HepG2 (cell line): ENCODE measurements around the gene GNA12. TPM values are rescaled to one million over a fixed set of nuclear protein-coding genes. Genes with fewer than 3 reads are reported as not detected.
A peak's percentile ranks its signal among the peaks of the same experiment; 100 is the strongest.

Source experiments
- ARNT2 ChIP-seq: sonication (generic); formaldehyde crosslinking; IDR thresholded peaks from 2 replicates; pipeline ENCODE4 v1.8.0; 2022; ENCODE audit warnings: mild to moderate bottlenecking, low read depth, missing genetic modification reagents, moderate library complexity
- ATF7 ChIP-seq, 2 experiments: fragments of 450-650 bp in 1 of 2; sonication (generic) in 1 of 2; formaldehyde crosslinking in 1 of 2; IDR thresholded peaks; 2 replicates each; pipeline versions ENCODE4 v1.4.0 to v1.6.1; 2016 to 2020; ENCODE audit warnings: antibody characterized with exemption in 1 of 2, mild to moderate bottlenecking in 1 of 2, missing genetic modification reagents in 1 of 2
- CBX2 ChIP-seq, 2 experiments: fragments of 200-600 bp in 1 of 2; sonication (generic); formaldehyde crosslinking in 1 of 2; IDR thresholded peaks; 2 replicates each; pipeline versions ENCODE4 v1.7.0 to v1.8.1; 2018 to 2022; ENCODE audit warnings: low read depth in 2 of 2, low read length in 1 of 2, mild to moderate bottlenecking in 1 of 2, missing genetic modification reagents in 1 of 2
- CCAR2 ChIP-seq: fragments of 200-400 bp; formaldehyde crosslinking; optimal IDR thresholded peaks from 2 replicates; pipeline ENCODE3; 2018; ENCODE audit warnings: low read depth, mild to moderate bottlenecking, low read length, moderate library complexity
- CREB1 ChIP-seq, 2 experiments: fragments of 450-650 bp in 1 of 2; IDR thresholded peaks; 2 replicates each; pipeline ENCODE4 v1.6.1; 2016 to 2017; ENCODE audit warnings: control low read depth in 1 of 2, mild to moderate bottlenecking in 1 of 2, missing compliant biosample characterization in 1 of 2, missing genetic modification characterization in 1 of 2
- ELF1 ChIP-seq: sonication (generic); formaldehyde crosslinking; IDR thresholded peaks from 2 replicates; pipeline ENCODE4 v1.4.0; 2020; ENCODE audit warnings: missing genetic modification reagents
- EP300 ChIP-seq, 3 experiments: sonication (generic) in 1 of 3; formaldehyde crosslinking in 1 of 3; IDR thresholded peaks; 2 replicates each; pipeline versions ENCODE4 v1.5.1 to v1.6.1; 2011 to 2020; ENCODE audit warnings: low read depth in 2 of 3, low read length in 2 of 3, borderline replicate concordance in 1 of 3, improper control_type of control experiment in 1 of 3, mild to moderate bottlenecking in 1 of 3, missing genetic modification reagents in 1 of 3, moderate library complexity in 1 of 3
- GATAD2A ChIP-seq: IDR thresholded peaks from 2 replicates; pipeline ENCODE4 v1.6.1; 2016
- HOXA5 ChIP-seq: sonication (generic); formaldehyde crosslinking; IDR thresholded peaks from 2 replicates; pipeline ENCODE4 v1.4.0; 2020; ENCODE audit warnings: missing genetic modification reagents
- MAF1 ChIP-seq: sonication (generic); formaldehyde crosslinking; IDR thresholded peaks from 2 replicates; pipeline ENCODE4 v1.5.0; 2020; ENCODE audit warnings: missing genetic modification reagents, borderline replicate concordance
- MED1 ChIP-seq: sonication (generic); formaldehyde crosslinking; IDR thresholded peaks from 2 replicates; pipeline ENCODE4 v1.4.0; 2020; ENCODE audit warnings: missing genetic modification reagents
- MTF2 ChIP-seq: sonication (generic); formaldehyde crosslinking; IDR thresholded peaks from 2 replicates; pipeline ENCODE4 v1.5.0; 2020; ENCODE audit warnings: missing genetic modification reagents, borderline replicate concordance
- NFE2L2 ChIP-seq: fragments of 150-350 bp; IDR thresholded peaks from 2 replicates; pipeline ENCODE4 v1.6.1; 2014; ENCODE audit warnings: low read length
- RBFOX2 ChIP-seq: fragments of 200-400 bp; formaldehyde crosslinking; IDR thresholded peaks from 2 replicates; pipeline ENCODE4 v1.6.1; 2017; ENCODE audit warnings: low read depth, mild to moderate bottlenecking, low read length
- RNF2 ChIP-seq: fragments of 450-650 bp; conservative IDR thresholded peaks from 2 replicates; pipeline ENCODE4 v1.6.1; 2016; ENCODE audit warnings: low read depth
- TRIM24 ChIP-seq: sonication (generic); formaldehyde crosslinking; IDR thresholded peaks from 2 replicates; pipeline ENCODE4 v1.8.0; 2022; ENCODE audit warnings: mild to moderate bottlenecking, missing genetic modification reagents
- ZBTB3 ChIP-seq: sonication (generic); formaldehyde crosslinking; IDR thresholded peaks from 2 replicates; pipeline ENCODE4 v1.4.0; 2020; ENCODE audit warnings: low read depth, mild to moderate bottlenecking, moderate library complexity, missing genetic modification reagents, borderline replicate concordance
- ZNF331 ChIP-seq: sonication (generic); formaldehyde crosslinking; IDR thresholded peaks from 2 replicates; pipeline ENCODE4 v1.4.0; 2020; ENCODE audit warnings: missing genetic modification reagents
- ZNF350 ChIP-seq: sonication (generic); formaldehyde crosslinking; IDR thresholded peaks from 2 replicates; pipeline ENCODE4 v1.4.0; 2020; ENCODE audit warnings: mild to moderate bottlenecking, low read depth, missing genetic modification reagents, borderline replicate concordance
- ZNF510 ChIP-seq: sonication (generic); formaldehyde crosslinking; IDR thresholded peaks from 2 replicates; pipeline ENCODE4 v1.4.0; 2020; ENCODE audit warnings: low read depth, mild to moderate bottlenecking, missing genetic modification reagents
- ZNF552 ChIP-seq: sonication (generic); formaldehyde crosslinking; IDR thresholded peaks from 2 replicates; pipeline ENCODE4 v1.9.0; 2022; ENCODE audit warnings: missing genetic modification reagents, mild to moderate bottlenecking, borderline replicate concordance
- ZNF557 ChIP-seq: sonication (generic); formaldehyde crosslinking; IDR thresholded peaks from 2 replicates; pipeline ENCODE4 v1.4.0; 2020; ENCODE audit warnings: missing genetic modification reagents
- ZNF558 ChIP-seq: sonication (generic); formaldehyde crosslinking; IDR thresholded peaks from 2 replicates; pipeline ENCODE4 v1.9.0; 2022; ENCODE audit warnings: mild to moderate bottlenecking, missing genetic modification reagents, borderline replicate concordance
- ZNF569 ChIP-seq: sonication (generic); formaldehyde crosslinking; IDR thresholded peaks from 2 replicates; pipeline ENCODE4 v1.5.0; 2020; ENCODE audit warnings: mild to moderate bottlenecking, missing genetic modification reagents, moderate library complexity, borderline replicate concordance
- ZNF709 ChIP-seq: sonication (generic); formaldehyde crosslinking; IDR thresholded peaks from 2 replicates; pipeline ENCODE4 v1.5.0; 2020; ENCODE audit warnings: mild to moderate bottlenecking, missing genetic modification reagents
- ZNF883 ChIP-seq: sonication (generic); formaldehyde crosslinking; IDR thresholded peaks from 2 replicates; pipeline ENCODE4 v1.5.1; 2020; ENCODE audit warnings: mild to moderate bottlenecking, missing genetic modification reagents; ENCODE audit errors: not compliant biosample characterization
- polyA plus RNA-seq, 8 experiments: library from polyadenylated mRNA; depleted of rRNA in 3 of 8; stranded (reverse) in 7 of 8; unstranded in 1 of 8; fragments of >200 nt; fragmentation: Illumina TruSeq in 4 of 8; extraction: Trizol in 4 of 8; gene quantifications; 2 replicates each; pipeline versions ENCODE4 v1.2.1 to v1.2.3, GENCODE V29; 2011 to 2016; ENCODE audit warnings: low read depth in 4 of 8, missing spikeins in 1 of 8, mixed read lengths in 1 of 8; ENCODE audit not compliant: insufficient read depth in 1 of 8
- total RNA-seq, 5 experiments: library from RNA; depleted of rRNA; stranded (reverse); fragments of >200 nt; fragmentation: Illumina TruSeq; extraction: Trizol; gene quantifications; 2 replicates each; pipeline ENCODE4 v1.2.3, GENCODE V29; 2016; ENCODE audit warnings: low read depth in 1 of 5
- TF ChIP-seq, protein P1 (sequence below): sonication (generic); formaldehyde crosslinking; conservative IDR thresholded peaks from 2 replicates; pipeline ENCODE4 v1.5.0; 2020; ENCODE audit warnings: missing genetic modification reagents
- TF ChIP-seq, protein P2 (sequence below): sonication (generic); formaldehyde crosslinking; IDR thresholded peaks from 2 replicates; pipeline ENCODE4 v1.8.0; 2022; ENCODE audit warnings: missing genetic modification reagents, mild to moderate bottlenecking, inconsistent platforms, borderline replicate concordance

The GNA12 gene
- total and polyA plus RNA-seq, 2 of the 13 experiments (the other 11 are each of a cell fraction or from before 2014, with no cell fraction given), result 16.2 to 50.9 TPM

GRCh38 chr7:2863461-2864066, 19.5 kb upstream of the GNA12 start (continued):
- TF ChIP-seq, protein P1, sequence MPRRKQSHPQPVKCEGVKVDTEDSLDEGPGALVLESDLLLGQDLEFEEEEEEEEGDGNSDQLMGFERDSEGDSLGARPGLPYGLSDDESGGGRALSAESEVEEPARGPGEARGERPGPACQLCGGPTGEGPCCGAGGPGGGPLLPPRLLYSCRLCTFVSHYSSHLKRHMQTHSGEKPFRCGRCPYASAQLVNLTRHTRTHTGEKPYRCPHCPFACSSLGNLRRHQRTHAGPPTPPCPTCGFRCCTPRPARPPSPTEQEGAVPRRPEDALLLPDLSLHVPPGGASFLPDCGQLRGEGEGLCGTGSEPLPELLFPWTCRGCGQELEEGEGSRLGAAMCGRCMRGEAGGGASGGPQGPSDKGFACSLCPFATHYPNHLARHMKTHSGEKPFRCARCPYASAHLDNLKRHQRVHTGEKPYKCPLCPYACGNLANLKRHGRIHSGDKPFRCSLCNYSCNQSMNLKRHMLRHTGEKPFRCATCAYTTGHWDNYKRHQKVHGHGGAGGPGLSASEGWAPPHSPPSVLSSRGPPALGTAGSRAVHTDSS (CRISPR knock-in tag), result no peak
- TF ChIP-seq ZBTB3 (CRISPR knock-in tag) (0 out of 2 replicates have a peak, but pooled peaks have one; percentile 25), NFE2L2 (no peak), ZNF552 (CRISPR knock-in tag) (no peak), EP300 (IDR thresholded peaks at IDR 0.05; ENCODE audit: low read depth in 2 of 2, low read length in 2 of 2) (peak in 1 of 2 experiments; percentile 32; a peak in 1 of 4 replicates), EP300 (CRISPR knock-in tag; IDR thresholded peaks at IDR 0.05; ENCODE audit: borderline replicate concordance) (peak; percentile 71; the same call in 1 of the 2 replicates), ZNF709 (CRISPR knock-in tag) (0 out of 2 replicates have a peak, but pooled peaks have one; percentile 16), MAF1 (CRISPR knock-in tag) (no peak), GATAD2A (CRISPR knock-in tag) (peak; percentile 74), ZNF350 (CRISPR knock-in tag) (peak; percentile 69), HOXA5 (CRISPR knock-in tag) (peak; percentile 68; the same call in 1 of the 2 replicates), MED1 (peak; percentile 92), TRIM24 (CRISPR knock-in tag) (no peak), CREB1 (IDR thresholded peaks at IDR 0.05) (no peak), CREB1 (CRISPR knock-in tag; IDR thresholded peaks at IDR 0.05) (peak; percentile 49; the same call in 1 of the 2 replicates), ZNF331 (CRISPR knock-in tag) (peak; percentile 80), ELF1 (CRISPR knock-in tag) (peak; percentile 81), ZNF883 (CRISPR knock-in tag) (peak; percentile 83), RBFOX2 (peak; percentile 75), ZNF558 (0 out of 2 replicates have a peak, but pooled peaks have one; percentile 10), CBX2 (IDR thresholded peaks at IDR 0.05; ENCODE audit: low read depth, low read length) (no peak), CBX2 (CRISPR knock-in tag; IDR thresholded peaks at IDR 0.05; ENCODE audit: low read depth) (no peak), ZNF569 (CRISPR knock-in tag) (no peak), MTF2 (no peak), ARNT2 (CRISPR knock-in tag) (peak; percentile 22; the same call in 1 of the 2 replicates), ZNF510 (CRISPR knock-in tag) (no peak), ZNF557 (no peak), CCAR2 (peak; percentile 57), ATF7 (IDR thresholded peaks at IDR 0.05) (no peak), ATF7 (CRISPR knock-in tag; IDR thresholded peaks at IDR 0.05) (0 out of 2 replicates have a peak, but pooled peaks have one; percentile 36), RNF2 (0 out of 2 replicates have a peak, but pooled peaks have one; percentile 59)
- TF ChIP-seq, protein P2, sequence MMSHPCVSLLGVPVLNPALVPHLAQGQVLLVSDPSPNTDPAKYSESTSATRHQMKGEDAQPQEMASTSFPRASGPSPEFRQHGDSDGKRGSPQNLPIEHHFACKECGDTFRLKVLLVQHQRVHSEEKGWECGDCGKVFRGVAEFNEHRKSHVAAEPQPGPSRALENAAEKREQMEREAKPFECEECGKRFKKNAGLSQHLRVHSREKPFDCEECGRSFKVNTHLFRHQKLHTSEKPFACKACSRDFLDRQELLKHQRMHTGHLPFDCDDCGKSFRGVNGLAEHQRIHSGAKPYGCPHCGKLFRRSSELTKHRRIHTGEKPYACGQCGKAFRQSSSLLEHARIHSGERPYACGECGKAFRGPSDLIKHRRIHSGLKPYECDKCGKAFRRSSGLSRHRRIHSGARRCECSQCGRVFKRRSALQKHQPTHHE (CRISPR knock-in tag), result no peak
